Cardiac muscle cell (in vitro differentiated cells and primary cell): Measurements from ENCODE around the gene BCAS3. TPM values are rescaled to one million over a fixed set of nuclear protein-coding genes. Genes with fewer than 3 reads are reported as not detected.

ENCODE experiments used
- DNase-seq, 2 donors: peaks; one replicate each; pipeline versions ENCODE4 v3.0.0 to v3.0.0-alpha.2; 2010 to 2017; ENCODE audit warnings: low read depth in 1 of 2, low spot score in 1 of 2
- H3K27ac ChIP-seq: fragments of 200-600 bp; sonication (generic); 2 replicates; pipeline ENCODE4 v1.5.1; 2016
- H3K27me3 ChIP-seq: fragments of 200-600 bp; sonication (generic); 2 replicates; pipeline ENCODE4 v1.6.0; 2016; ENCODE audit warnings: control low read depth
- H3K36me3 ChIP-seq: fragments of 200-600 bp; sonication (generic); 2 replicates; pipeline ENCODE4 v1.5.1; 2016; ENCODE audit warnings: control low read depth
- H3K4me1 ChIP-seq: fragments of 200-600 bp; sonication (generic); 2 replicates; pipeline ENCODE4 v1.8.1; 2017; ENCODE audit warnings: low read depth, mild to moderate bottlenecking, mixed run types
- H3K4me3 ChIP-seq: fragments of 200-600 bp; sonication (generic); 2 replicates; pipeline ENCODE4 v1.5.1; 2016; ENCODE audit warnings: mild to moderate bottlenecking
- H3K9me3 ChIP-seq: fragments of 200-600 bp; sonication (generic); 2 replicates; pipeline ENCODE4 v1.5.1; 2017; ENCODE audit warnings: low read depth, mild to moderate bottlenecking, control low read depth
- polyA plus RNA-seq: library from polyadenylated mRNA; unstranded; fragments of >200 nt; fragmentation: Nextera tagmentation; extraction: Ambion mirVana; gene quantifications from 2 replicates; pipeline ENCODE4 v1.2.1, GENCODE V29; 2016
- total RNA-seq: library from RNA; depleted of rRNA; stranded (reverse); fragments of >200 nt; gene quantifications from 2 replicates; pipeline ENCODE4 v1.2.3, GENCODE V29; 2016
- TF ChIP-seq, protein P1 (sequence below): IDR thresholded peaks from 2 replicates; pipeline ENCODE4 v1.5.1; 2012; ENCODE audit warnings: low read depth, mild to moderate bottlenecking, low read length

The BCAS3 gene
- total and polyA plus RNA-seq, 2 experiments from 2014 or later: 36.5 to 39.6 TPM

DNA sequence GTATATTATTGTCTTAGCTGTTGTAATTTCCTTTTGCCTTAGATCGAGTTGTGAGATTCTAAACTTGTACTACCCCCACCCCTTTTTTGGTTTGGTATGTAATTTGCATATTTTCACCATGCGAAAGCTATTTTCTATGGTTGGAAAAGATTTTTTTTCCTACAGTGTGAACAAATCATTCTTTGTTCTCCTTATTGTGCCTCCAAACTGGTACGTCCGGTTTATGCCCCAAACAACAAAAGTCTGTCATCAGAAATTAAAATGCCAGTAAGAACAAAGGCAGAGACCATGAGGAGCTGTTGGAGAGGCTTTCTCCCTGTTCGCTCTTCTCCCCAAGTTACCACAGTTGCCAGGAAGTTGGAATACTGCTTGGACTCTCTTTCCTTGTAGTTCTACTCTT lies 66.1 kb downstream of the BCAS3 start:
- Histone ChIP-seq H3K27ac (peak overlapping the region; percentile 0), H3K4me1 (peaks cover 19% of the 10 kb centered on the region), H3K9me3 (no peaks in the 10 kb centered on the region), H3K4me3 (no peak overlapping the region), H3K36me3 (no peaks in the 10 kb centered on the region), H3K27me3 (no peaks in the 10 kb centered on the region)
- DNase-seq: peak; percentile 5 to 70
- TF ChIP-seq, protein P1, sequence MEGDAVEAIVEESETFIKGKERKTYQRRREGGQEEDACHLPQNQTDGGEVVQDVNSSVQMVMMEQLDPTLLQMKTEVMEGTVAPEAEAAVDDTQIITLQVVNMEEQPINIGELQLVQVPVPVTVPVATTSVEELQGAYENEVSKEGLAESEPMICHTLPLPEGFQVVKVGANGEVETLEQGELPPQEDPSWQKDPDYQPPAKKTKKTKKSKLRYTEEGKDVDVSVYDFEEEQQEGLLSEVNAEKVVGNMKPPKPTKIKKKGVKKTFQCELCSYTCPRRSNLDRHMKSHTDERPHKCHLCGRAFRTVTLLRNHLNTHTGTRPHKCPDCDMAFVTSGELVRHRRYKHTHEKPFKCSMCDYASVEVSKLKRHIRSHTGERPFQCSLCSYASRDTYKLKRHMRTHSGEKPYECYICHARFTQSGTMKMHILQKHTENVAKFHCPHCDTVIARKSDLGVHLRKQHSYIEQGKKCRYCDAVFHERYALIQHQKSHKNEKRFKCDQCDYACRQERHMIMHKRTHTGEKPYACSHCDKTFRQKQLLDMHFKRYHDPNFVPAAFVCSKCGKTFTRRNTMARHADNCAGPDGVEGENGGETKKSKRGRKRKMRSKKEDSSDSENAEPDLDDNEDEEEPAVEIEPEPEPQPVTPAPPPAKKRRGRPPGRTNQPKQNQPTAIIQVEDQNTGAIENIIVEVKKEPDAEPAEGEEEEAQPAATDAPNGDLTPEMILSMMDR: no peak

DNA sequence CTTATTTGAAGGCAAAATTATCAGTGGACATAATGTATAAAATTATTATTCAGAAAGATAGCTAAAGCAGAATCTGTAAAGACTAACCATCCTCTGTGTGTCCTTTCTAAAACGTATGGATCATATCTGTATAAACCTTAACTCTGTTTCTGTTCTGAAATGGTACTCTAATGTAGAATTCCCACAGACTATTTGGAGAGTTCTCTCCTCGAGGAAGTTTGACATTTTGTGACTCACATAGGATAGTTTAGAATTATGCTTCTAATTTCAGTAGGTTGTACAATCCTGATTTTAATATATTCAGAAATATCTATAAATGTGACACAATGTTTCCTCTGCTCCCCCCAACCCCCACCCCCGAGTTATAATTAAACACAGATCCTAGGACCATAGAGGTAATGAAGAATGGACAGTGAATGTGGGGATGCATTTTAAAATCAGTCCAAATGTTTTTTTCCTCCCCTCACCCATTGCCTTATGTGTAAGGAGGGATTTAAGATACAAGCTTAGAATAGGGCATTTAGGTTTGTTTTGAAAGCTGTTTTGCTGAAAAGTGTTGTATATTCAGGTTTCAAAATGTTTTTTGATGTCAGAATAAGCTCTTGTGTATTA lies 66.8 kb downstream of the BCAS3 start:
- H3K27ac ChIP-seq: peak overlapping the region; percentile 0
- no peaks in the 10 kb centered on the region for H3K27me3 ChIP-seq
- H3K9me3 ChIP-seq: no peaks in the 10 kb centered on the region
- H3K4me1 ChIP-seq: peaks cover 19% of the 10 kb centered on the region
- H3K36me3 ChIP-seq: no peaks in the 10 kb centered on the region
- no peak for DNase-seq
- H3K4me3 ChIP-seq: no peak overlapping the region
- TF ChIP-seq, protein P1: no peak

DNA sequence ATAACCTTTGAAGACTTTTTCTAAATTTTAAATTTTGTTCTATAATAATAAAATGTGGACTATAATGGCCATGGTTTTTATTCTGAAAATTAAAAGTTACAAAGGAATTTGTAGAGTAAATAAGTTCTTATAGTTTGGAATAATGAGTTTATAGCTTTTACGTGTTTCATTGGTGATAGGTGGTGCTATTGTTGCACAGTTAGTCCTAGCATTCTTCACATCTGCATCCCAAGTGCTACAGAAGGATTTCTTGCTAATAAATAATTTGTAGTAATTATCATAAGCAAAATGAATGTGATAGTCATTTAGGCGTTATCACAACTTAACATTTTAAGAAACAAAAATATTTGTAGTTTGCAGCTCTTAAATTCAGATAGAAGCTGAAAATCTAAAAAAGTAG lies 67.9 kb downstream of the BCAS3 start:
- DNase-seq: no peak
- Histone ChIP-seq H3K4me1 (peaks cover 19% of the 10 kb centered on the region), H3K27ac (no peak overlapping the region), H3K4me3 (no peak overlapping the region), H3K27me3 (no peaks in the 10 kb centered on the region), H3K9me3 (no peaks in the 10 kb centered on the region), H3K36me3 (no peaks in the 10 kb centered on the region)
- TF ChIP-seq, protein P1: no peak

DNA sequence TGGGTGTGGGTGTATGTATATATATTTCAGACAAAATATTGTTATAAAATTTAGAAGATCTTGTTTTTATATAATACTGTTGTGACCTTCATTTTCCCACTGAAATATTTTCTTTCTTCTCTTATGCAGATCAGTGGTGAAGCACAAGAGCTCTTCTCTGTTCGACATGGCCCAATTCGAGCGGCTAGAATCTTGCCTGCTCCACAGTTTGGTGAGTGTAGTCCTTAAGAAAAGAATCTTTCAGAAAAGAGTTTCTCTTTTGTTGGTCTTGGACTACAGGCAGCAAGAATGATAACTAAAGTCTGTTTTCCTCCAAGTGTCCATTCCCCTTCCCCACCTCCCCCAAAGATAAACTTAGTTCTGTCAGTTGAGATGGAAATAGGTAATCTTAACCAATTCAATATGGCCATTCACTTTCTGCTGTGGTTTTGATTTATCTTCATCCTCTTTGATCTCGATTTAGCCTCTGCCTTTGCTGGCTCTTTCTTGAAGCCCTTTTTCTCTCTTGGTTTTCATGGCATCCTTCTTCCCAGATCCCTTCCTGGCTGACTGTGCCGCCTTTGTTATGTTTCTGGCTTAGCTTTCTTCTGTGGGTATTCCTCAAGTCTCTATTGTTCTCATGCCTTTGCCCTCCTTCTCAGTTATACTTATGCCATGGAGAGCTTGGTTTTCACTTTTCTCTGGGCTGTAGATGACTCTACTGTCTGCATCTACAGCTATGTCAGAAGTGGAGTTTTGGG lies 69.6 kb downstream of the BCAS3 start:
- no peaks in the 10 kb centered on the region for H3K27me3 ChIP-seq
- H3K36me3 ChIP-seq: no peaks in the 10 kb centered on the region
- TF ChIP-seq, protein P1: no peak
- H3K27ac ChIP-seq: no peak overlapping the region
- no peak overlapping the region for H3K4me3 ChIP-seq
- no peak for DNase-seq
- H3K9me3 ChIP-seq: no peaks in the 10 kb centered on the region
- H3K4me1 ChIP-seq: peaks cover 19% of the 10 kb centered on the region

DNA sequence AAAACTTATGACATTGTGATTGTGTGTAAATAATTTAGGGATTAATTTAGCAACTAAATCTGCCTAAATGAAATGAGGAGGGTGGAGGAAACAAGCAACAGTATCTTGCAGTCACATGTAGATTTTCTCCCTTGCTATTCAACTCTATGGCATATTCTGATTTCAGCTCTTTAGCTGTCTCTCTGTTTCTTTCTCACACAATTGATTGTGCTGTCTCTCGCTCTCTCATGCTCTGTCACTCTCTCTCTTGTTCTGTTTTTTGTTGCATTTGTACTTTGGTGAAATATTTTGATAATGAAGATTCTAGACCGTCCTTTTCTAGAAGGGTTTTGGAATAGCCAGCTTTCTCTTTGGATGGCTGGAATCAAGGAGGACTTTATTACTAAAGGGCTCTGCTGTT lies 70.6 kb downstream of the BCAS3 start:
- Histone ChIP-seq H3K36me3 (no peaks in the 10 kb centered on the region), H3K27ac (no peak overlapping the region), H3K27me3 (no peaks in the 10 kb centered on the region), H3K9me3 (no peaks in the 10 kb centered on the region), H3K4me3 (no peak overlapping the region), H3K4me1 (peaks cover 19% of the 10 kb centered on the region)
- TF ChIP-seq, protein P1: no peak
- no peak for DNase-seq
